HUES64 (cell line): ENCODE results near the gene STXBP2.

Experiments used
- H3K27ac ChIP-seq: 2 replicates; pipeline ENCODE4 v1.7.0; 2013; ENCODE audit warnings: low read depth, low read length, inconsistent platforms
- H3K27me3 ChIP-seq: 2 replicates; pipeline ENCODE4 v1.6.1; 2013; ENCODE audit warnings: mild to moderate bottlenecking, low read length; ENCODE audit not compliant: insufficient read depth
- H3K36me3 ChIP-seq: 2 replicates; pipeline ENCODE4 v1.6.1; 2013; ENCODE audit warnings: mild to moderate bottlenecking, low read length; ENCODE audit not compliant: insufficient read depth
- H3K4me1 ChIP-seq: 2 replicates; pipeline ENCODE4 v1.6.1; 2013; ENCODE audit warnings: mild to moderate bottlenecking, low read length, moderate library complexity; ENCODE audit not compliant: insufficient read depth
- H3K4me3 ChIP-seq: 2 replicates; pipeline ENCODE4 v1.5.1; 2013; ENCODE audit warnings: mild to moderate bottlenecking, low read length, moderate library complexity
- H3K9ac ChIP-seq: 2 replicates; pipeline ENCODE4 v1.6.1; 2013; ENCODE audit warnings: mild to moderate bottlenecking, low read depth, low read length
- H3K9me3 ChIP-seq: 2 replicates; pipeline ENCODE4 v1.6.1; 2013; ENCODE audit warnings: low read depth, low read length; ENCODE audit not compliant: insufficient read depth
- WGBS: fragments of 150-250, 120-280 bp; methylation state at CpG from one replicate; pipeline ENCODE4 v1.1.7; 2013; ENCODE audit warnings: missing lambda C conversion rate; 5-methylcytosine and 5-hydroxymethylcytosine counted together

STXBP2 gene

GRCh38 chr19:7617172-7617571 is 19.7 kb upstream of the STXBP2 start:
- H3K9ac ChIP-seq: no peak overlapping the region
- H3K9me3 ChIP-seq: no peaks in the 10 kb centered on the region
- no peak overlapping the region for H3K27ac ChIP-seq
- peaks cover 50% of the 10 kb centered on the region for H3K36me3 ChIP-seq
- H3K27me3 ChIP-seq: no peaks in the 10 kb centered on the region
- H3K4me1 ChIP-seq: no peaks in the 10 kb centered on the region
- no peak overlapping the region for H3K4me3 ChIP-seq
- WGBS: 95% methylated on average over 12 of the region's 12 CpGs

- Histone ChIP-seq H3K27ac (no peak overlapping the region), H3K4me1 (no peaks in the 10 kb centered on the region), H3K36me3 (peaks cover 56% of the 10 kb centered on the region), H3K9ac (no peak overlapping the region), H3K9me3 (no peaks in the 10 kb centered on the region), H3K27me3 (no peaks in the 10 kb centered on the region), H3K4me3 (no peak overlapping the region)
- 95% methylated on average over 28 of the region's 28 CpGs for WGBS
Observed at GRCh38 chr19:7617735-7618134, 19.2 kb upstream of the STXBP2 start.

GRCh38 chr19:7618348-7618747 is 18.6 kb upstream of the STXBP2 start:
- Histone ChIP-seq H3K9ac (no peak overlapping the region), H3K27ac (no peak overlapping the region), H3K4me1 (no peaks in the 10 kb centered on the region), H3K27me3 (no peaks in the 10 kb centered on the region), H3K36me3 (peaks cover 61% of the 10 kb centered on the region), H3K4me3 (no peak overlapping the region), H3K9me3 (no peaks in the 10 kb centered on the region)
- WGBS: 95% methylated on average over 4 of the region's 4 CpGs

- Histone ChIP-seq H3K4me3 (no peak overlapping the region), H3K4me1 (no peaks in the 10 kb centered on the region)
- WGBS: 95% methylated on average over 21 of the region's 21 CpGs
Observed at GRCh38 chr19:7618771-7619510, 18.0 kb upstream of the STXBP2 start.

GRCh38 chr19:7619671-7620441 is 17.1 kb upstream of the STXBP2 start:
- H3K36me3 ChIP-seq: peaks cover 64% of the 10 kb centered on the region
- no peak overlapping the region for H3K4me3 ChIP-seq

More at GRCh38 chr19:7618771-7619510, 18.0 kb upstream of the STXBP2 start:
- Histone ChIP-seq H3K9me3 (no peaks in the 10 kb centered on the region), H3K9ac (no peak overlapping the region), H3K36me3 (peaks cover 64% of the 10 kb centered on the region), H3K27ac (no peak overlapping the region), H3K27me3 (no peaks in the 10 kb centered on the region)

GRCh38 chr19:7620442-7621412 is 16.2 kb upstream of the STXBP2 start:
- H3K9ac ChIP-seq: no peak overlapping the region
- no peak overlapping the region for H3K4me3 ChIP-seq
- H3K36me3 ChIP-seq: peaks cover 70% of the 10 kb centered on the region
- H3K9me3 ChIP-seq: no peaks in the 10 kb centered on the region
- no peaks in the 10 kb centered on the region for H3K27me3 ChIP-seq
- WGBS: 96% methylated on average over 57 of the region's 57 CpGs
- no peak overlapping the region for H3K27ac ChIP-seq
- H3K4me1 ChIP-seq: no peaks in the 10 kb centered on the region

More at GRCh38 chr19:7619671-7620441, 17.1 kb upstream of the STXBP2 start:
- Histone ChIP-seq H3K4me1 (no peaks in the 10 kb centered on the region), H3K9me3 (no peaks in the 10 kb centered on the region), H3K27me3 (no peaks in the 10 kb centered on the region), H3K27ac (no peak overlapping the region), H3K9ac (no peak overlapping the region)
- 96% methylated on average over 48 of the region's 48 CpGs for WGBS

- Histone ChIP-seq H3K27ac (no peak overlapping the region), H3K27me3 (no peaks in the 10 kb centered on the region), H3K9me3 (no peaks in the 10 kb centered on the region), H3K9ac (no peak overlapping the region), H3K36me3 (peaks cover 67% of the 10 kb centered on the region), H3K4me3 (no peak overlapping the region), H3K4me1 (no peaks in the 10 kb centered on the region)
- 90% methylated on average over 16 of the region's 16 CpGs for WGBS
Observed at GRCh38 chr19:7622933-7623685, 13.8 kb upstream of the STXBP2 start.

GRCh38 chr19:7623725-7624603 is 12.9 kb upstream of the STXBP2 start:
- Histone ChIP-seq H3K4me3 (no peak overlapping the region), H3K4me1 (no peaks in the 10 kb centered on the region), H3K9me3 (no peaks in the 10 kb centered on the region), H3K27ac (no peak overlapping the region), H3K27me3 (no peaks in the 10 kb centered on the region), H3K9ac (no peak overlapping the region), H3K36me3 (peaks cover 58% of the 10 kb centered on the region)
- 95% methylated on average over 39 of the region's 39 CpGs for WGBS

- no peak overlapping the region for H3K4me3 ChIP-seq
- no peak overlapping the region for H3K9ac ChIP-seq
- H3K4me1 ChIP-seq: no peaks in the 10 kb centered on the region
- 95% methylated on average over 17 of the region's 17 CpGs for WGBS
- H3K36me3 ChIP-seq: peaks cover 55% of the 10 kb centered on the region
- no peaks in the 10 kb centered on the region for H3K9me3 ChIP-seq
- H3K27me3 ChIP-seq: no peaks in the 10 kb centered on the region
- no peak overlapping the region for H3K27ac ChIP-seq
Observed at GRCh38 chr19:7624810-7625209, 12.1 kb upstream of the STXBP2 start.
